Immature natural killer cell (primary cell): ENCODE results near the gene DNAJA1. TPM values are rescaled to one million over a fixed set of nuclear protein-coding genes. Genes with fewer than 3 reads are reported as not detected.

Experiments used
- DNase-seq, 3 donors: peaks; one replicate each; pipeline ENCODE4 v3.0.0; 2022; ENCODE audit warnings: mixed read lengths in 1 of 3
- H3K27ac Mint-ChIP-seq, 6 donors: one replicate each; pipeline ENCODE4 v1.8.0; 2020; ENCODE audit warnings: mixed read lengths in 6 of 6, mild to moderate bottlenecking in 5 of 6, inconsistent platforms in 4 of 6, moderate library complexity in 3 of 6
- H3K27me3 Mint-ChIP-seq, 3 donors: one replicate each; pipeline ENCODE4 v1.8.0; 2020 to 2021; ENCODE audit warnings: low read depth in 3 of 3, mild to moderate bottlenecking in 3 of 3, mixed read lengths in 3 of 3, moderate library complexity in 3 of 3, inconsistent platforms in 1 of 3
- H3K36me3 Mint-ChIP-seq, 3 donors: one replicate each; pipeline ENCODE4 v1.8.0; 2020; ENCODE audit warnings: mixed read lengths in 3 of 3, inconsistent platforms in 2 of 3, mild to moderate bottlenecking in 2 of 3
- H3K4me1 Mint-ChIP-seq, 2 donors: one replicate each; pipeline ENCODE4 v1.8.0; 2020; ENCODE audit warnings: inconsistent platforms in 2 of 2, mild to moderate bottlenecking in 2 of 2, mixed read lengths in 2 of 2, moderate library complexity in 1 of 2
- H3K4me3 Mint-ChIP-seq, 5 donors: one replicate each; pipeline ENCODE4 v1.8.0; 2020; ENCODE audit warnings: mild to moderate bottlenecking in 5 of 5, mixed read lengths in 5 of 5, inconsistent platforms in 3 of 5, moderate library complexity in 3 of 5
- H3K9me3 Mint-ChIP-seq, 6 donors: one replicate each; pipeline ENCODE4 v1.8.0; 2020; ENCODE audit warnings: mild to moderate bottlenecking in 6 of 6, mixed read lengths in 6 of 6, inconsistent platforms in 4 of 6, moderate library complexity in 3 of 6
- polyA plus RNA-seq, 3 donors: library from polyadenylated mRNA; unstranded; fragments of 300-500 nt; fragmentation: Illumina TruSeq; gene quantifications; one replicate each; pipeline ENCODE4 v1.2.3, GENCODE V29; 2021

Gene DNAJA1
- polyA plus RNA-seq, 3 donors from 2014 or later: 64.2 to 108 (median 95.2) TPM

DNA sequence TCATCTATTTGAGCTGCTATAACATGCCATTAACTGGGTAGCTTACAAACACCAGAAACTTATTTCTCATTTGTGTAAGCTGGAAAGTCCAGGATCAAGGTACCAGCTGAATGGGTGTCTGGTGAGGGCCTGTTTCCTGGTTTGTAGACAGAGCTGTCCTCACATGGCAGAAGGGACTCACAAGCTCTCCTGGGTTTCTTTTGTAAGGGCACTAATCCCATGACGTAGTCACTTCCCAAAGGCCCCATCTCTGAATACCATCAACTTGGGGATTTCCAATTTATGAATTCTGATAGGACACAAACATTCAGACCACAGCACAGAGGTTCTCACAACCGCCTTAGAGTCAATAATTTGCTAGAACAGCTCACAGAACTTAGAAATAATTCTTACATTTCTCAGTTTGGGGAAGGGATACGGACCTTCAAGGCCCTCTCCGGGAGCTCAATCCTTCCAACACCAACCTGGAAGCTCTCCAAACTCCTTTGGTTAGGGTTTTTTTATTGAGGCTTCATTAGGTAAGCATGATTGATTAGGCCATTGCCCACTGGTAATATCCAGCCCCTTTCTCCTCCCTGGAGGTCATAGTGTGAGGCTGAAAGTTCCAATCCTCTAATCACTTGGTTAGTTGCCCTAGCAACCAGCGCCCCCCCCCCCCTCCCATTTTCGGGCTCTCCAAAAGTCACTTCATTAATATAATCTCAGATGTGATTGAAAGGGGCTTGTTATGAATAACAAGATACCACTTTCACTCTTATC is 7.6 kb upstream of the DNAJA1 start:
- Mint-ChIP-seq H3K27ac (no peak overlapping the region), H3K4me1 (peaks cover 0 to 13% of the 10 kb centered on the region in 2 donors), H3K27me3 (no peaks in the 10 kb centered on the region)

GRCh38 chr9:33019797-33020196 is 5.3 kb upstream of the DNAJA1 start:
- Mint-ChIP-seq H3K27ac (no peak overlapping the region), H3K4me3 (no peak overlapping the region), H3K9me3 (no peaks in the 10 kb centered on the region), H3K4me1 (peaks cover 10 to 30% of the 10 kb centered on the region in 2 donors), H3K27me3 (peaks cover 3 to 11% (median 6%) of the 10 kb centered on the region in 3 donors), H3K36me3 (peaks cover 0 to 9% (median 0%) of the 10 kb centered on the region in 3 donors)
- DNase-seq: no peak

More for the DNA sequence above, 7.6 kb upstream of the DNAJA1 start:
- Mint-ChIP-seq H3K4me3 (no peak overlapping the region), H3K36me3 (peaks cover 0 to 9% (median 0%) of the 10 kb centered on the region in 3 donors), H3K9me3 (no peaks in the 10 kb centered on the region)
- no peak for DNase-seq

DNA sequence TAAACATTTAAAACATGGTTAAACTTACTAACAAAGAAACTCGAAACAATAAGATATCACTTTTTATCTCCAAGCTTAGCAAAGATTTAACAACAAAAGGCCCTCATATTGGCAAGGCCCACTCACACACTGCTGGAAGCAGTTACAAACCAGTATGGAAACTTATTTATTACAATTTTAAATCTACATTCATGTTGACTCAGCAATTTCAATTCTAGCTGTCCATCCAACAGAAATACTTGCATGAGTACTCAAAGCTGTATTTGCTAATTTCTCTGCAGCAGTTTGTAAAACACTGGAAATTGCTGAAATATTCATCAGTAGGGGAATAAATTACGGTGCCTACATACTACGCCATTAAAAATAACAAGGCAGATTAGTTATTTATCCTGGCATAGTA is 2.8 kb upstream of the DNAJA1 start:
- Mint-ChIP-seq H3K27ac (peak overlapping the region in 5 of 6 donors; percentile 15 to 66 (median 37)), H3K4me1 (peaks cover 26 to 47% of the 10 kb centered on the region in 2 donors), H3K27me3 (peaks cover 18 to 26% (median 20%) of the 10 kb centered on the region in 3 donors), H3K36me3 (peaks cover 0 to 14% (median 5%) of the 10 kb centered on the region in 3 donors), H3K9me3 (no peaks in the 10 kb centered on the region), H3K4me3 (peak overlapping the region in 1 of 5 donors; percentile 45)
- no peak for DNase-seq

GRCh38 chr9:33022755-33023154 is 2.3 kb upstream of the DNAJA1 start:
- Mint-ChIP-seq H3K27me3 (peaks cover 18 to 26% (median 20%) of the 10 kb centered on the region in 3 donors), H3K4me3 (peak overlapping the region in 2 of 5 donors; percentile 21 to 45)

GRCh38 chr9:33023661-33024060 is 1.4 kb upstream of the DNAJA1 start:
- H3K36me3 Mint-ChIP-seq: peaks cover 0 to 14% (median 8%) of the 10 kb centered on the region in 3 donors
- H3K9me3 Mint-ChIP-seq: no peaks in the 10 kb centered on the region
- peaks cover 18 to 26% (median 20%) of the 10 kb centered on the region in 3 donors for H3K27me3 Mint-ChIP-seq
- H3K4me3 Mint-ChIP-seq: peak overlapping the region; percentile 89 to 97 (median 94)
- peak overlapping the region; percentile 93 to 98 (median 96) for H3K27ac Mint-ChIP-seq
- no peak for DNase-seq
- H3K4me1 Mint-ChIP-seq: peaks cover 33 to 57% of the 10 kb centered on the region in 2 donors

More at GRCh38 chr9:33022755-33023154, 2.3 kb upstream of the DNAJA1 start:
- DNase-seq: no peak
- peaks cover 0 to 14% (median 5%) of the 10 kb centered on the region in 3 donors for H3K36me3 Mint-ChIP-seq
- peaks cover 27 to 48% of the 10 kb centered on the region in 2 donors for H3K4me1 Mint-ChIP-seq
- H3K27ac Mint-ChIP-seq: peak overlapping the region in 5 of 6 donors; percentile 17 to 66 (median 24)
- H3K9me3 Mint-ChIP-seq: no peaks in the 10 kb centered on the region

DNA sequence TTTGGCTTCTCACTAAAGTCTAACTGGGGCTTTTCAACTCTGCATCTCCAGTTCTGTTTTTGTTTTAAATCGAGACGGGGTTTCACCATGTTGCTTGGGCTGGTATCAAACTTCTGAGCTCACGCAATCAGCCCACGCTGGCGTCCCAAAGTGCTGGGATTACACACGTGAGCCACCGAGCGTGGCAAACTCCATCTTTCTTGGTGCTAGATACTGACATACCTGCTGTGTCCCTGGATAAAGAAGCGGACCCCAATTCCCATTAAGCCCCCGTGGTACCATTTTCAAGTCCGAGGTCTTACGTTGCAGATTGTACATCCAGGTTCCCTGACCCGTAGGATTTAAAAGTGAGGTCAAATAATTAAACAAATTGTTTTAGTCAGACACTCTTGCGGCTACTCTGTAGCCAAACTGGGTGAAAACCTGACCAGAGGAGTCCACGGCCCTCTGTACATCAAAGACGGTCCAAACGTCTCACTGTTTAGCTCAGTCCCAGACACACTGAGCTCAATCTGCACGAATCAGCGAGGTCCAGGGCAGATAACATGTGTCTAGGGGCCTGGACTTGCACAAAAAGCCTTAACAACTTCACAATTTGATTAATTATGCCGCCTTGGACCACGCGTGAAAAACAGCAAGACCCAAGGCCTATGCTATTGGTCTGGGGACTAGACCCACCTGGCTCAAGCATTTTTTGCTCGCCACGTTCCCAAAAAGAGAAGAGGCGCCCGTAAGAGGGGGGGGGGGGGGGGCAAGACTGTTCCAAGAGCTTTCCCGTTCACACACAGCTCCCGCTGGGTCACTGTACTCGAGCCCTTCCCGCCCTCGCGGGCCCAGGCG is 727 bp upstream of the DNAJA1 start:
- H3K9me3 Mint-ChIP-seq: no peaks in the 10 kb centered on the region
- peaks cover 0 to 14% (median 8%) of the 10 kb centered on the region in 3 donors for H3K36me3 Mint-ChIP-seq
- peak overlapping the region; percentile 93 to 98 (median 96) for H3K27ac Mint-ChIP-seq
- no peak for DNase-seq
- H3K27me3 Mint-ChIP-seq: peaks cover 18 to 26% (median 20%) of the 10 kb centered on the region in 3 donors
- H3K4me1 Mint-ChIP-seq: peaks cover 38 to 64% of the 10 kb centered on the region in 2 donors
- peak overlapping the region; percentile 89 to 97 (median 94) for H3K4me3 Mint-ChIP-seq

DNA sequence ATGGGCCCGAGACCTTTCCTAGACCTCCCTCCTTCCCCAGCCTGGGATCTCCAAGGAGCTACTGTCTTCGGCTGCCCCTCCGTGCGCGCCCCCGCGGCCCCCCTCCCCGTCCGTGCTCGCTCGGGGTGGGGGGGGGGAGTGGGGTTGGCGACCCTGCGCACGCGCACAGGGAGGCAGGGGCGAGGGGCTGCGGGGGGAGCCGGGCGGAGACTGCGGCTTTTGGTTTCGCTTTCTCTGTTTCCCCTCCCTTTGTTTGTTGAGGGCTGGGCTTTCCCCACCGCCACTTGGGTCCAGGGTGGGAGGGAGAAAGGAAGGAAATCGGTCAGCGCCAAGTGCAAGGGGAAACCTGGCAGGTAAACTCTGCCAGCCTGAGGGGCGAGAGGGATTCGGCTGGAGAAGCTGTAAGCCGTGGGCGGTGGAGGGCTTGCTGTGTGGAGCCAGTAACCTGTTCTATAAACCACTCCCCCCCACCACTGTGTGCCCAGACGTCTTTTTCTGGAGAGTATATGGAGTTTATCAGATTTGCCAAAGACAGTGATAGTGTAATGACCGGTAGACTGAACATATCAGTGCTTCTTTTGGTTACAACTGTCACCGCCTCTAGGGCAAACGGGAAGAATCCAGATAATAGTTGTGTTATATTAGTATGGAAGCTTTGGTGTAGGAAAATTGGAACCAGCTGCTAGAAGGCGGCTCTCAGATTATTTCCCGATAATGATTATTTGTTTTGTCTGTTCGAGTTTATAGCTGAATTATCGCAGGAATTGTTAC is 684 bp downstream of the DNAJA1 start:
- Mint-ChIP-seq H3K27ac (peak overlapping the region; percentile 93 to 98 (median 96)), H3K9me3 (no peaks in the 10 kb centered on the region), H3K27me3 (peaks cover 18 to 26% (median 20%) of the 10 kb centered on the region in 3 donors), H3K4me3 (peak overlapping the region; percentile 94 to 97 (median 95)), H3K4me1 (peaks cover 46 to 78% of the 10 kb centered on the region in 2 donors), H3K36me3 (peaks cover 4 to 18% (median 17%) of the 10 kb centered on the region in 3 donors)
- DNase-seq: peak; percentile 81 to 84 (median 82)

DNA sequence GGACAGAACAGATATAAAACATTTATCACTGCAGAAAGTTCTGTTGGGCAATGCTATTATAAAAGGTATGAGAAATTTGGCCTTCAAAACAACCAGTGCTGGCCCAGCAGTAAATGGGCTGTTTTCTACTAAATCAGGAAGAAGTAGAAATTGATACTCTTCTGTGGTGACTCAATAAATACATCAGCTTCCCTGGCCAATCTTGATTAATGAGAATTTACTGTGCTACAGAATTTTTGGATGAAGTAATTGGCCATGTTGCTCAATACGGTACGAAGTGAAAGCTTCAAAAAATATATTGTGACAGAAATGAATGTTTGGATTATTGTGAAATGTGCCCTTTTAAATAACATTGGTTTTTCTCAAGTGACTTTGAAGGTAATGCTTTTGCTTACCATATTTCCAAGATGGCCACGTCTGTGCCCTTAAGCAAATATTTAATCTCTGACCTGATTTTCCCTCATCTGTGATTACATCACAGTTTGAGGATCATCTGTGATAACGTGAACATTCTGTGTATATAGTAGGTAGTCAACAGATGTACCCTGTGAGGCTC is 4.2 kb downstream of the DNAJA1 start:
- H3K27me3 Mint-ChIP-seq: peaks cover 16 to 20% (median 17%) of the 10 kb centered on the region in 3 donors
- no peak for DNase-seq
- H3K27ac Mint-ChIP-seq: peak overlapping the region in 3 of 6 donors; percentile 5 to 70 (median 36)
- peaks cover 53 to 82% of the 10 kb centered on the region in 2 donors for H3K4me1 Mint-ChIP-seq
- peaks cover 17 to 39% (median 39%) of the 10 kb centered on the region in 3 donors for H3K36me3 Mint-ChIP-seq
- no peaks in the 10 kb centered on the region for H3K9me3 Mint-ChIP-seq
- H3K4me3 Mint-ChIP-seq: no peak overlapping the region

DNA sequence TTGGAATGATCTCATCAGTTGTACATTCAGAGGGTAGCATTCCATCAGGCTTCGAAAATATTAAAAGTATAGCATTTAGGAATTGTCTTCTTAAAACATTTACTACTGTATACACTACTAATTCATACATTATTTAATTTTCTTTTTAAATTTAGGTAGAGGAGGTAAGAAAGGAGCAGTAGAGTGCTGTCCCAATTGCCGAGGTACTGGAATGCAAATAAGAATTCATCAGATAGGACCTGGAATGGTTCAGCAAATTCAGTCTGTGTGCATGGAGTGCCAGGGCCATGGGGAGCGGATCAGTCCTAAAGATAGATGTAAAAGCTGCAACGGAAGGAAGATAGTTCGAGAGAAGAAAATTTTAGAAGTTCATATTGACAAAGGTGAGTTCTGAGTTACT is 5.2 kb downstream of the DNAJA1 start:
- Mint-ChIP-seq H3K36me3 (peaks cover 21 to 43% (median 41%) of the 10 kb centered on the region in 3 donors), H3K4me3 (no peak overlapping the region), H3K9me3 (no peaks in the 10 kb centered on the region), H3K27me3 (peaks cover 9 to 10% (median 10%) of the 10 kb centered on the region in 3 donors), H3K27ac (no peak overlapping the region), H3K4me1 (peaks cover 49 to 82% of the 10 kb centered on the region in 2 donors)
- DNase-seq: no peak

GRCh38 chr9:33032292-33032691 is 7.2 kb downstream of the DNAJA1 start:
- Mint-ChIP-seq H3K27ac (peak overlapping the region in 2 of 6 donors; percentile 16 to 20), H3K36me3 (peaks cover 32 to 49% (median 45%) of the 10 kb centered on the region in 3 donors), H3K27me3 (peaks cover 0 to 4% (median under 1%) of the 10 kb centered on the region in 3 donors), H3K9me3 (no peaks in the 10 kb centered on the region), H3K4me3 (no peak overlapping the region), H3K4me1 (peaks cover 35 to 75% of the 10 kb centered on the region in 2 donors)
- DNase-seq: no peak

GRCh38 chr9:33032865-33033264 is 7.8 kb downstream of the DNAJA1 start:
- peaks cover 33 to 73% of the 10 kb centered on the region in 2 donors for H3K4me1 Mint-ChIP-seq
- H3K27ac Mint-ChIP-seq: peak overlapping the region in 3 of 6 donors; percentile 20 to 59 (median 34)
- DNase-seq: no peak
- H3K36me3 Mint-ChIP-seq: peaks cover 36 to 49% (median 45%) of the 10 kb centered on the region in 3 donors
- no peaks in the 10 kb centered on the region for H3K9me3 Mint-ChIP-seq
- peaks cover 0 to 6% (median 3%) of the 10 kb centered on the region in 3 donors for H3K27me3 Mint-ChIP-seq
- H3K4me3 Mint-ChIP-seq: no peak overlapping the region

GRCh38 chr9:33040792-33041431 is 15.8 kb downstream of the DNAJA1 start:
- Mint-ChIP-seq H3K36me3 (peaks cover 19 to 21% (median 20%) of the 10 kb centered on the region in 3 donors), H3K9me3 (no peaks in the 10 kb centered on the region), H3K27me3 (peaks cover 3 to 6% (median 4%) of the 10 kb centered on the region in 3 donors), H3K4me1 (peaks cover 14 to 27% of the 10 kb centered on the region in 2 donors), H3K27ac (peak overlapping the region in 1 of 6 donors; percentile 14), H3K4me3 (no peak overlapping the region)
- no peak for DNase-seq
